Mesenchymal stem cell (in vitro differentiated cells and primary cell): ENCODE results near the gene BEST4.

Source experiments
- DNase-seq: peaks from one replicate; pipeline ENCODE4 v3.0.0-alpha.2; 2013
- H2AFZ ChIP-seq: one replicate; pipeline ENCODE4 v1.6.1; 2013; ENCODE audit warnings: low read depth, mild to moderate bottlenecking, control low read depth, inconsistent platforms, low read length, moderate library complexity
- H2AK5ac ChIP-seq: 2 replicates; pipeline ENCODE4 v1.6.1; 2013; ENCODE audit warnings: low read length, moderate library complexity, mild to moderate bottlenecking, inconsistent platforms; ENCODE audit not compliant: severe bottlenecking
- H2BK120ac ChIP-seq: one replicate; pipeline ENCODE4 v1.6.1; 2013; ENCODE audit warnings: low read depth, mild to moderate bottlenecking, inconsistent platforms, low read length, moderate library complexity
- H2BK12ac ChIP-seq, 2 experiments: one replicate each; pipeline ENCODE4 v1.6.1; 2013; ENCODE audit warnings: inconsistent platforms in 2 of 2, low read length in 2 of 2, mild to moderate bottlenecking in 2 of 2, moderate library complexity in 2 of 2, control low read depth in 1 of 2
- H2BK15ac ChIP-seq: one replicate; pipeline ENCODE4 v1.6.1; 2013; ENCODE audit warnings: mild to moderate bottlenecking, low read depth, inconsistent platforms; ENCODE audit not compliant: poor library complexity, severe bottlenecking
- H2BK5ac ChIP-seq: 2 replicates; pipeline ENCODE4 v1.6.1; 2013; ENCODE audit warnings: low read depth, mild to moderate bottlenecking, low read length, control low read depth, inconsistent platforms; ENCODE audit not compliant: poor library complexity, severe bottlenecking
- H3K14ac ChIP-seq, 2 experiments: one replicate each; pipeline ENCODE4 v1.6.1; 2013; ENCODE audit warnings: inconsistent platforms in 2 of 2, low read length in 2 of 2, control low read depth in 1 of 2, mild to moderate bottlenecking in 1 of 2, moderate library complexity in 1 of 2
- H3K18ac ChIP-seq, 2 experiments: one replicate each; pipeline ENCODE4 v1.6.1; 2013; ENCODE audit warnings: inconsistent platforms in 2 of 2, low read length in 2 of 2, control low read depth in 1 of 2, low read depth in 1 of 2, mild to moderate bottlenecking in 1 of 2
- H3K23ac ChIP-seq, 2 experiments: one replicate each; pipeline ENCODE4 v1.6.1; 2013; ENCODE audit warnings: inconsistent platforms in 2 of 2, low read length in 2 of 2, mild to moderate bottlenecking in 2 of 2, moderate library complexity in 2 of 2, control low read depth in 1 of 2
- H3K27ac ChIP-seq: 2 replicates; pipeline ENCODE4 v1.5.1; 2013; ENCODE audit warnings: mild to moderate bottlenecking, moderate library complexity, low read length, control low read depth, inconsistent platforms; ENCODE audit not compliant: poor library complexity, severe bottlenecking
- H3K27me3 ChIP-seq, 2 experiments: 2 replicates each; pipeline versions ENCODE4 v1.6.1 to v1.7.0; 2013; ENCODE audit warnings: low read length in 2 of 2, mild to moderate bottlenecking in 2 of 2, moderate library complexity in 2 of 2, control low read depth in 1 of 2, inconsistent platforms in 1 of 2; ENCODE audit not compliant: control insufficient read depth in 1 of 2, insufficient read depth in 1 of 2
- H3K36me3 ChIP-seq, 2 experiments: 2 replicates each; pipeline versions ENCODE4 v1.6.1 to v1.7.0; 2013; ENCODE audit warnings: low read length in 2 of 2, control low read depth in 1 of 2, inconsistent platforms in 1 of 2, low read depth in 1 of 2, mild to moderate bottlenecking in 1 of 2; ENCODE audit not compliant: insufficient read depth in 2 of 2, control insufficient read depth in 1 of 2
- H3K4ac ChIP-seq, 2 experiments: one replicate each; pipeline ENCODE4 v1.6.1; 2013; ENCODE audit warnings: inconsistent platforms in 2 of 2, low read length in 2 of 2, mild to moderate bottlenecking in 2 of 2, moderate library complexity in 2 of 2, control low read depth in 1 of 2, low read depth in 1 of 2
- H3K4me1 ChIP-seq: 2 replicates; pipeline ENCODE4 v1.6.1; 2013; ENCODE audit warnings: low read depth, low read length, control low read depth; ENCODE audit not compliant: control insufficient read depth, insufficient read depth
- H3K4me2 ChIP-seq: 2 replicates; pipeline ENCODE4 v1.6.1; 2013; ENCODE audit warnings: low read length, mild to moderate bottlenecking, inconsistent platforms; ENCODE audit not compliant: poor library complexity, severe bottlenecking
- H3K4me3 ChIP-seq, 2 experiments: 2 replicates each; pipeline versions ENCODE4 v1.5.1 to v1.7.0; 2013; ENCODE audit warnings: low read length in 2 of 2, mild to moderate bottlenecking in 2 of 2, control low read depth in 1 of 2, low read depth in 1 of 2; ENCODE audit not compliant: insufficient read depth in 1 of 2
- H3K79me1 ChIP-seq: replicated peaks from 2 replicates; pipeline ENCODE4 v1.6.1; 2013; ENCODE audit warnings: mild to moderate bottlenecking, control low read depth, low read length, inconsistent platforms; ENCODE audit not compliant: poor library complexity, severe bottlenecking
- H3K9ac ChIP-seq: 2 replicates; pipeline ENCODE4 v1.7.0; 2013; ENCODE audit warnings: mild to moderate bottlenecking, low read length, moderate library complexity
- H3K9me3 ChIP-seq: 2 replicates; pipeline ENCODE4 v1.7.0; 2013; ENCODE audit warnings: mild to moderate bottlenecking, low read length; ENCODE audit not compliant: control insufficient read depth
- H4K8ac ChIP-seq: one replicate; pipeline ENCODE4 v1.6.1; 2013; ENCODE audit warnings: inconsistent platforms, mild to moderate bottlenecking, low read length, moderate library complexity
- H4K91ac ChIP-seq: one replicate; pipeline ENCODE4 v1.6.1; 2013; ENCODE audit warnings: mild to moderate bottlenecking, low read length, inconsistent platforms
- WGBS: methylation state at CpG from one replicate; pipeline ENCODE4 v1.1.7; 2013; ENCODE audit warnings: mixed read lengths; 5-methylcytosine and 5-hydroxymethylcytosine counted together

The BEST4 gene

GRCh38 chr1:44786841-44787426, 1.0 kb downstream of the BEST4 start:
- no peak overlapping the region for H3K4ac ChIP-seq
- H2AFZ ChIP-seq, result no peak overlapping the region
- no peak overlapping the region for H4K91ac ChIP-seq
- H4K8ac ChIP-seq, result peak overlapping the region; percentile 67
- H3K27ac ChIP-seq, result peak overlapping the region; percentile 7
- no peaks in the 10 kb centered on the region for H3K9me3 ChIP-seq
- H3K4me1 ChIP-seq, result peaks cover 32% of the 10 kb centered on the region
- no peak overlapping the region for H2BK120ac ChIP-seq
- DNase-seq, result no peak
- no peak overlapping the region for H2BK5ac ChIP-seq
- H2AK5ac ChIP-seq, result no peak overlapping the region
- no peaks in the 10 kb centered on the region for H3K79me1 ChIP-seq
- H3K4me3 ChIP-seq, result no peak overlapping the region
- H2BK15ac ChIP-seq, result no peak overlapping the region
- peak overlapping the region; percentile 81 for H3K4me2 ChIP-seq
- WGBS, result 85% methylated on average over 9 of the region's 9 CpGs
- H3K9ac ChIP-seq, result no peak overlapping the region
- peak overlapping the region; percentile 18 to 35 for H2BK12ac ChIP-seq
- no peaks in the 10 kb centered on the region for H3K36me3 ChIP-seq
- no peak overlapping the region for H3K14ac ChIP-seq
- peaks cover 0 to 6% of the 10 kb centered on the region in 2 experiments for H3K27me3 ChIP-seq
- no peak overlapping the region for H3K23ac ChIP-seq
- H3K18ac ChIP-seq, result no peak overlapping the region

- Histone ChIP-seq H3K27me3 (peaks cover 0 to 6% of the 10 kb centered on the region in 2 experiments), H3K4me2 (peak overlapping the region; percentile 81), H3K9me3 (no peaks in the 10 kb centered on the region), H3K4ac (no peak overlapping the region), H2BK5ac (no peak overlapping the region), H3K14ac (no peak overlapping the region), H3K4me1 (peaks cover 32% of the 10 kb centered on the region), H2BK120ac (no peak overlapping the region), H2AK5ac (no peak overlapping the region), H4K91ac (peak overlapping the region; percentile 6), H4K8ac (peak overlapping the region; percentile 67), H3K79me1 (no peaks in the 10 kb centered on the region), H3K9ac (peak overlapping the region; percentile 64), H3K23ac (no peak overlapping the region), H2BK15ac (no peak overlapping the region), H3K36me3 (peaks cover 1 to 4% of the 10 kb centered on the region in 2 experiments), H3K27ac (peak overlapping the region; percentile 7), H3K18ac (no peak overlapping the region), H2BK12ac (peak overlapping the region in 1 of 2 experiments; percentile 35), H2AFZ (peak overlapping the region; percentile 7), H3K4me3 (peak overlapping the region; percentile 40 to 69)
- peak; percentile 76 for DNase-seq
- WGBS, result 7% methylated on average over 49 of the region's 49 CpGs
Observed at GRCh38 chr1:44786138-44786840, 1.7 kb downstream of the BEST4 start.

- DNase-seq, result no peak
- H3K14ac ChIP-seq, result no peak overlapping the region
- no peak overlapping the region for H3K27ac ChIP-seq
- H3K9ac ChIP-seq, result peak overlapping the region; percentile 64
- peak overlapping the region; percentile 81 for H3K4me2 ChIP-seq
- H3K4me3 ChIP-seq, result peak overlapping the region in 1 of 2 experiments; percentile 69
- peak overlapping the region; percentile 67 for H2AK5ac ChIP-seq
- H3K79me1 ChIP-seq, result no peaks in the 10 kb centered on the region
- peak overlapping the region in 1 of 2 experiments; percentile 14 for H3K23ac ChIP-seq
- no peak overlapping the region for H4K91ac ChIP-seq
- peaks cover 32% of the 10 kb centered on the region for H3K4me1 ChIP-seq
- peaks cover 7 to 11% of the 10 kb centered on the region in 2 experiments for H3K36me3 ChIP-seq
- no peak overlapping the region for H2BK120ac ChIP-seq
- no peak overlapping the region for H2BK5ac ChIP-seq
- no peak overlapping the region for H4K8ac ChIP-seq
- peak overlapping the region in 1 of 2 experiments; percentile 0 for H3K18ac ChIP-seq
- H2BK15ac ChIP-seq, result peak overlapping the region; percentile 64
- WGBS, result 33% methylated on average over 10 of the region's 11 CpGs
- H3K27me3 ChIP-seq, result peaks cover 0 to 6% of the 10 kb centered on the region in 2 experiments
- no peak overlapping the region for H3K4ac ChIP-seq
- peak overlapping the region; percentile 7 for H2AFZ ChIP-seq
- H2BK12ac ChIP-seq, result no peak overlapping the region
- H3K9me3 ChIP-seq, result no peaks in the 10 kb centered on the region
Observed at GRCh38 chr1:44785501-44786137, 2.4 kb downstream of the BEST4 start.

DNA sequence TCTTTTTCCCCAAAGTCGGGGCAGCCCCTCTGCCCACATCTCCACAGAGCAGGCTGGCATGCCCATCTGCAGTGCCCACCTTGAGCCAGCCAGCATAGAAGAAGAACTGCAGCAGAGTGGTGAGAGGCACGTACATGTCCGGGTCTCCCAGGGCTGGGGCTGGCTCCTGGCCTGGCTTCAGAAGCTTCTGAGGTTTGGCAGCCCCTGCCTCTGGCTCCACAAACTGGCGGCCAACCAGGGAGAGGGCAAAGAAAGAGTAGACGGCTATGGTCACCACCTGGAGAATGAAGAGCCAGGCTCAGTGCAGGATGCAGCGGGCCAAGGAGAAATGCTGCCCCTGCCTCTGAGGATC, 3.0 kb downstream of the BEST4 start:
- Histone ChIP-seq H2BK120ac (no peak overlapping the region), H3K18ac (no peak overlapping the region), H2BK5ac (no peak overlapping the region), H2AFZ (no peak overlapping the region), H4K91ac (no peak overlapping the region), H3K4me1 (peaks cover 32% of the 10 kb centered on the region), H3K27ac (no peak overlapping the region), H3K79me1 (no peaks in the 10 kb centered on the region), H3K4me3 (no peak overlapping the region), H3K4ac (peak overlapping the region in 1 of 2 experiments; percentile 10), H2BK12ac (no peak overlapping the region), H2AK5ac (peak overlapping the region; percentile 67), H3K36me3 (peaks cover 11 to 17% of the 10 kb centered on the region in 2 experiments), H3K9ac (no peak overlapping the region), H2BK15ac (no peak overlapping the region), H3K23ac (no peak overlapping the region), H3K9me3 (no peaks in the 10 kb centered on the region), H3K27me3 (peaks cover 0 to 6% of the 10 kb centered on the region in 2 experiments), H3K4me2 (no peak overlapping the region), H4K8ac (no peak overlapping the region), H3K14ac (no peak overlapping the region)
- WGBS, result 96% methylated on average over 6 of the region's 6 CpGs
- no peak for DNase-seq
